Kidney (tissue), 14 donors: ENCODE data around the gene SDSL. TPM values are rescaled to one million over a fixed set of nuclear protein-coding genes. Genes with fewer than 3 reads are reported as not detected.

ENCODE experiments used
- DNase-seq, 5 donors: peaks; one replicate each; pipeline ENCODE4 v3.0.0-alpha.2; 2013 to 2020
- FAIRE-seq: peaks from 2 replicates; lab custom pipeline; 2012; peaks lifted over from hg19 to GRCh38; lab: Jason Lieb, UNC
- H3K27ac ChIP-seq, 2 donors: one replicate each; pipeline ENCODE4 v1.7.0; 2013; ENCODE audit warnings: low read depth in 2 of 2, low read length in 2 of 2, inconsistent platforms in 1 of 2
- H3K27me3 ChIP-seq: one replicate; pipeline ENCODE4 v1.7.1; 2013; ENCODE audit warnings: low read length, inconsistent platforms; ENCODE audit not compliant: control insufficient read depth, insufficient read depth
- H3K36me3 ChIP-seq, 3 donors: one replicate each; pipeline versions ENCODE4 v1.7.0 to v1.7.1; 2013; ENCODE audit warnings: low read length in 3 of 3, control low read depth in 1 of 3, inconsistent platforms in 1 of 3; ENCODE audit not compliant: insufficient read depth in 3 of 3, control insufficient read depth in 2 of 3
- H3K4me1 ChIP-seq, 3 donors: one replicate each; pipeline versions ENCODE4 v1.7.0 to v1.7.1; 2013; ENCODE audit warnings: low read length in 3 of 3, inconsistent platforms in 1 of 3, low read depth in 1 of 3; ENCODE audit not compliant: control insufficient read depth in 2 of 3, insufficient read depth in 2 of 3
- H3K4me3 ChIP-seq, 3 donors: one replicate each; pipeline versions ENCODE4 v1.7.0 to v1.8.1; 2013; ENCODE audit warnings: low read length in 3 of 3, control low read depth in 1 of 3, inconsistent platforms in 1 of 3
- H3K9ac ChIP-seq, 3 donors: one replicate each; pipeline versions ENCODE4 v1.7.0 to v1.7.1; 2013; ENCODE audit warnings: low read length in 3 of 3, control low read depth in 1 of 3, inconsistent platforms in 1 of 3
- H3K9me3 ChIP-seq, 3 donors: one replicate each; pipeline versions ENCODE4 v1.7.0 to v1.7.1; 2013; ENCODE audit warnings: low read length in 3 of 3, control low read depth in 1 of 3, inconsistent platforms in 1 of 3; ENCODE audit not compliant: control insufficient read depth in 2 of 3, insufficient read depth in 1 of 3
- intact Hi-C: fragments of 100-400 bp; cut with DNase I; formaldehyde crosslinking; loops from one replicate; pipeline ENCODE4 v1.11.1; 2022
- polyA plus RNA-seq: library from polyadenylated mRNA; stranded (reverse); fragments of 350-450 nt; fragmentation: Illumina TruSeq; extraction: RNeasy Lipid Tissue Mini Kit (QIAGEN cat#74804); gene quantifications from one replicate; pipeline ENCODE4 v1.2.3, GENCODE V29; 2014; ENCODE audit warnings: low read depth, low replicate concordance; ENCODE audit not compliant: insufficient read depth
- total RNA-seq: library from RNA; stranded (reverse); fragmentation: NEBNext Ultra II Directional; extraction: Animal tissue kit (Norgen Biotek cat#: 25700); gene quantifications from one replicate; pipeline ENCODE4 v1.2.1, GENCODE V29; 2021
- TF ChIP-seq, protein P1 (sequence below): IDR thresholded peaks from 3 replicates; pipeline ENCODE4 v1.5.1; 2012; ENCODE audit warnings: mild to moderate bottlenecking, moderate library complexity, borderline replicate concordance; ENCODE audit not compliant: insufficient read depth; ENCODE audit errors: extremely low read depth
- donor health status: control.
- donor health status: control.
- donor health status: control.
- donor health status: control.
- donor health status: control.
- donor health status: DM: yes; HTN: yes; CAD: no.
- donor health status: Normal renal cell carcinoma (clear cell type).

The SDSL gene
- total and polyA plus RNA-seq, 2 donors from 2014 or later, result 22.8 to 116 TPM

DNA sequence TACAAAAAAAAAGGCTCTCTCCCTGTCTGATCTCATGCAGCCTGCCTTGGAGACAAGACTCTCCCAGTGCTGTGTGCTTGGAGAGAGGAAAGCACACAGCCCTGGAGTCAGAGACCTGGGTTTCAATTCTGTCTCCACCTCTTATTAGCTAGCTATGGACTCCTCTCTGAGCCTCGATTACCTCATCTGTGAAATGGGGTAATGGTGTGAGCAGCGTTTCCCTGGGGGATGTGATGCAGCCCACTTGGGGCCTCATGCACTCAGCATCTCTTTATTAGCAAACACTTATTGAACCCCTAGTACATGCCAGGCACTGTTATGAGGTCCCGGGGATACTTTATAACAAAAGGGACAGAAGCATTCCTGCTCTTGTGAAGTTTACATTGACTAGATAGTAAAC, 31.0 kb upstream of the SDSL start:
- Histone ChIP-seq H3K9ac (no peak overlapping the region), H3K27ac (no peak overlapping the region), H3K36me3 (peaks cover 0 to 2% (median 0%) of the 10 kb centered on the region in 3 donors), H3K4me3 (no peak overlapping the region), H3K9me3 (no peaks in the 10 kb centered on the region), H3K27me3 (no peaks in the 10 kb centered on the region), H3K4me1 (no peaks in the 10 kb centered on the region)
- DNase-seq, result no peak
- intact Hi-C loops, result no loop called here
- TF ChIP-seq, protein P1, sequence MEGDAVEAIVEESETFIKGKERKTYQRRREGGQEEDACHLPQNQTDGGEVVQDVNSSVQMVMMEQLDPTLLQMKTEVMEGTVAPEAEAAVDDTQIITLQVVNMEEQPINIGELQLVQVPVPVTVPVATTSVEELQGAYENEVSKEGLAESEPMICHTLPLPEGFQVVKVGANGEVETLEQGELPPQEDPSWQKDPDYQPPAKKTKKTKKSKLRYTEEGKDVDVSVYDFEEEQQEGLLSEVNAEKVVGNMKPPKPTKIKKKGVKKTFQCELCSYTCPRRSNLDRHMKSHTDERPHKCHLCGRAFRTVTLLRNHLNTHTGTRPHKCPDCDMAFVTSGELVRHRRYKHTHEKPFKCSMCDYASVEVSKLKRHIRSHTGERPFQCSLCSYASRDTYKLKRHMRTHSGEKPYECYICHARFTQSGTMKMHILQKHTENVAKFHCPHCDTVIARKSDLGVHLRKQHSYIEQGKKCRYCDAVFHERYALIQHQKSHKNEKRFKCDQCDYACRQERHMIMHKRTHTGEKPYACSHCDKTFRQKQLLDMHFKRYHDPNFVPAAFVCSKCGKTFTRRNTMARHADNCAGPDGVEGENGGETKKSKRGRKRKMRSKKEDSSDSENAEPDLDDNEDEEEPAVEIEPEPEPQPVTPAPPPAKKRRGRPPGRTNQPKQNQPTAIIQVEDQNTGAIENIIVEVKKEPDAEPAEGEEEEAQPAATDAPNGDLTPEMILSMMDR, result no peak
- no peak for FAIRE-seq

DNA sequence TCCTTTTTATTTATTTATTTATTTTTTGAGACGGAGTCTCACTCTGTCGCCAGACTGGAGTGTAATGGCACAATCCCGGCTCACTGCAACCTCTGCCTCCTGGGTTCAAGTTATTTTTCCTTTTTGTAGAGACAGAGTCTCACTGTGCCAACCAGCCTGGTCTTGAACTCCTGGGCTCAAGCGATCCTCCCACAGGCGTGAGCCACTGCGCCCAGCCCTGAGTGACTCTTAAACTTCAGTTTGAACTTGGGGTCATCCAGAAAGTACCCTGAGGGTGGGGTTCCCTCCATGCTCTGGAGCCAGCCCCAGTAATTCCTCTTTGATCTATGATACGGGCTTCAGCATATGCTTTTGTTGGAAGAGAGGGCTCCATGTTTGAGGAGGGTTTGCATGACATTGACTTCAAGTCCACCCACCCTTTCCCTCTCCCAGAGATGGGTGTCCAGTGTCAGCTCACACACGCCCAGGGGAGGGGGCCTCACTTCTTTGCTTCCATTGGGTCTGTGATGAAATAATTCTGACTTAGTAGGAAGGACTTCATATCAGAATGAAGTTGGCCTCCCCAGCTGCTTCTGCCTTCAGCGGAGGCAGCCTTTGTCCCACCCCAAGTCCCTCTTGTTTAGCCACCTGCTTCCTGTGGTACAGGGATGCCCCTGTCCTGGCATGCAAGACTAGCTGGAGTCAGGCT, 30.4 kb upstream of the SDSL start:
- Histone ChIP-seq H3K9ac (no peak overlapping the region), H3K4me1 (no peaks in the 10 kb centered on the region), H3K27ac (no peak overlapping the region), H3K9me3 (no peaks in the 10 kb centered on the region), H3K27me3 (no peaks in the 10 kb centered on the region), H3K36me3 (peaks cover 0 to 2% (median 0%) of the 10 kb centered on the region in 3 donors), H3K4me3 (no peak overlapping the region)
- FAIRE-seq (no peak), DNase-seq (no peak)
- intact Hi-C loops, result no loop called here
- TF ChIP-seq, protein P1, result no peak

DNA sequence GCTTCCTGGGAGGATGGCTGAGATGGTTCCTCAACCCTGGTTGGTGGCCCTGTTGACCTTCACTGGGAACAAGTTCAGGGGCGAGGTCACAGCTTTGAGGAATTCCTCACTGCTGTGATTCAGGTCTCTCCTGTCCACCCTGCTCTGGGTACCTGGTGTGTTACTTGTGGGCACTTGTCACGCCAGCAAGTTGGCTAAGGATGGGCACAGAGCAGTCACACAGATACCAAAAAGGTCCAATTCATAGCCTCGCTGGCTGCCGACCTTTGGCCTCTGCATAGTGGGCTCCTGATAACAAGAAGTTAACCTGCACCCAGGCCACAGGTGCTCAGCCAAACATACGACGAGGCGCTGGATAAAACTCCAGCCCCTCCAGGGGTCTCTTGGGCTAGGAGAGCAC, 29.7 kb upstream of the SDSL start:
- TF ChIP-seq, protein P1, result no peak
- intact Hi-C loops, result no loop called here

More for the DNA sequence above, 29.7 kb upstream of the SDSL start:
- Histone ChIP-seq H3K4me3 (no peak overlapping the region), H3K27ac (no peak overlapping the region), H3K9ac (no peak overlapping the region), H3K4me1 (no peaks in the 10 kb centered on the region), H3K9me3 (no peaks in the 10 kb centered on the region), H3K27me3 (no peaks in the 10 kb centered on the region), H3K36me3 (peaks cover 0 to 2% (median 0%) of the 10 kb centered on the region in 3 donors)
- FAIRE-seq (no peak), DNase-seq (no peak)
